Measurements from ENCODE around the gene SMURF1.

- no peak for TF ChIP-seq POLR2AphosphoS5 (IDR thresholded peaks at IDR 0.05; ENCODE audit: low read depth, low read length)
- TF ChIP-seq TAF1 (IDR thresholded peaks at IDR 0.05; ENCODE audit: borderline replicate concordance, insufficient read depth, low read length) = no peak
- no peak for TF ChIP-seq SIN3A (IDR thresholded peaks at IDR 0.05; ENCODE audit: borderline replicate concordance, insufficient read depth, low read length)
These were observed 132.1 kb downstream of the SMURF1 start for GRCh38 chr7:99011706-99012404.

Data from PFSK-1 (cell line).